GM12801 (cell line): Measurements from ENCODE around the gene MGLL.

ENCODE experiments used
- CTCF ChIP-seq: IDR thresholded peaks from one replicate; pipeline ENCODE4 v1.5.1; 2011; ENCODE audit warnings: control low read depth; ENCODE audit not compliant: insufficient read length; ENCODE audit errors: extremely low read depth

The MGLL gene

GRCh38 chr3:127693336-127693843, 128.9 kb downstream of the MGLL start:
- TF ChIP-seq CTCF = no peak

DNA sequence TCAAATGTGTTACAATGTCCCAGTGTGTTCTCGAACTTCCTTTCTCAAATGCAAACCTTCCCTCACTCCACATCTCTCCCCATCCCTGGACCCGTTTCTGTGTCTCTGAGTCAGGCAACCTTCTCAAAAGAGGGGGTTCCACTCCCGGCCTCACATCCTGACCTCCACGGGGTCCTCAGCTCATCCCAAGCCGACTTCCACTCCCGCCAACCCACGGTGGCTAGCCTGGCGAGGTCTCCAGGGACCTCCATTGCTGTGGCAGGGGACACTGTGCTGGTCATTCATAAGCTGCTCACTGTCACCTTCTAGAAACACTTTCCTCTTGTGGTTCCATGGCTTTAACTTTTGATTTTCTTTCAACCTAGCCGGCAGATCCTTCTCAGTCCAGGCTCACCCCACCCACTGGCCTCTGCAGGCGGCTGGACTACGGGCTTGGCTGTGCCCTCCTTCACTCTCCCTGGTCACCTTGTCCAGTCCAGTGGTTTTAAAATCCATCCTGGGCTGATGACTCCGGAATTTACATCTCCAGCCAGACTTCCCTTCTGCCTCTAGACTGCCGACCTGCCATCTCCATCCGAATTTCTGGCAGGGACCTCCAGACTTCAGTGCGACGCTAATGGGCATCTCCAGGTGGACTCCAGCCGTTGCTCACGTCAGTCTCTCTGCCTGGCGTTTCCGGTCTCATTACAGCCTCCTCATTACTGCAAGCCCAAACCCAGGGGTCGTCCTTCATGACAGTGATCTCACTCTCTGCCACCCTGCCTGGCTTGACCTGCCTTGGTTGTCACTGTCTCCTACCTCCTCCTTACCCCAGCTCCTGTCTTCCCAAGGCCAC, 129.6 kb downstream of the MGLL start:
- TF ChIP-seq CTCF = no peak

- no peak for TF ChIP-seq CTCF
Measured at GRCh38 chr3:127691974-127692373, 130.3 kb downstream of the MGLL start.

GRCh38 chr3:127691489-127691888, 130.8 kb downstream of the MGLL start:
- no peak for TF ChIP-seq CTCF

- no peak for TF ChIP-seq CTCF
Measured at GRCh38 chr3:127690823-127691452, 131.4 kb downstream of the MGLL start.

- TF ChIP-seq CTCF = no peak
Measured at GRCh38 chr3:127690106-127690505, 132.2 kb downstream of the MGLL start.

GRCh38 chr3:127689266-127689860, 133.0 kb downstream of the MGLL start:
- no peak for TF ChIP-seq CTCF
